Panc1 (cell line): ENCODE data around the gene ERN2.

Experiments
- CTCF ChIP-seq: fragments of 450-650 bp; IDR thresholded peaks from 2 replicates; pipeline ENCODE4 v1.5.1; 2017; ENCODE audit warnings: mild to moderate bottlenecking
- POLR2AphosphoS5 ChIP-seq: IDR thresholded peaks from 2 replicates; pipeline ENCODE4 v1.6.1; 2012; ENCODE audit warnings: mild to moderate bottlenecking, low read depth, low read length, moderate library complexity
- REST ChIP-seq, 2 experiments: IDR thresholded peaks; 2 replicates each; pipeline ENCODE4 v1.6.1; 2011 to 2012; ENCODE audit warnings: low read depth in 2 of 2, control low read depth in 1 of 2, low read length in 1 of 2, mild to moderate bottlenecking in 1 of 2, moderate library complexity in 1 of 2; ENCODE audit not compliant: insufficient read depth in 1 of 2
- SIN3A ChIP-seq: IDR thresholded peaks from 2 replicates; pipeline ENCODE4 v1.6.1; 2012; ENCODE audit warnings: low read depth, mild to moderate bottlenecking, low read length, moderate library complexity, borderline replicate concordance; ENCODE audit not compliant: insufficient read depth
- TCF7L2 ChIP-seq: IDR thresholded peaks from 2 replicates; pipeline ENCODE4 v1.6.1; 2011; ENCODE audit warnings: mild to moderate bottlenecking, low read depth, low read length, inconsistent platforms

- no peak for TF ChIP-seq CTCF
- no peak for TF ChIP-seq REST (IDR thresholded peaks at IDR 0.05; ENCODE audit: insufficient read depth in 1 of 2, low read depth in 2 of 2, low read length in 1 of 2)
- TF ChIP-seq POLR2AphosphoS5, result no peak
- TF ChIP-seq SIN3A, result no peak
- no peak for TF ChIP-seq TCF7L2
Measured at GRCh38 chr16:23694265-23694643, 18.8 kb downstream of the ERN2 start.
